Right forelimb (tissue), 1 donor: Measurements from ENCODE around the gene EYA3.
"Not testable (repeated sequence)": the region's sequence is repeated elsewhere in the genome, so short reads cannot be mapped to it uniquely, and the experiment has no call there.

Experiments
- DNase-seq: peaks from one replicate; pipeline ENCODE4 v3.0.0-alpha.2; 2018

EYA3 gene

GRCh38 chr1:28027238-28027637 is 61.2 kb downstream of the EYA3 start:
- no peak for DNase-seq

- DNase-seq = no peak
These were observed 62.1 kb downstream of the EYA3 start for GRCh38 chr1:28026329-28026728.

- no peak for DNase-seq
These were observed 67.3 kb downstream of the EYA3 start for GRCh38 chr1:28021064-28021463.

- no peak for DNase-seq
These were observed 77.4 kb downstream of the EYA3 start for GRCh38 chr1:28010969-28011368.

GRCh38 chr1:28003117-28003516 is 85.3 kb downstream of the EYA3 start:
- DNase-seq = not testable (repeated sequence)

- DNase-seq = no peak
These were observed 85.8 kb downstream of the EYA3 start for GRCh38 chr1:28002600-28002999.

- no peak for DNase-seq
These were observed 89.4 kb downstream of the EYA3 start for GRCh38 chr1:27999055-27999454.

GRCh38 chr1:27994526-27994925 is 93.9 kb downstream of the EYA3 start:
- not testable (repeated sequence) for DNase-seq

GRCh38 chr1:27994060-27994459 is 94.3 kb downstream of the EYA3 start:
- no peak for DNase-seq

- DNase-seq = no peak
These were observed 95.2 kb downstream of the EYA3 start for GRCh38 chr1:27993241-27993640.

- no peak for DNase-seq
These were observed 96.1 kb downstream of the EYA3 start for GRCh38 chr1:27992276-27992675.

- DNase-seq = no peak
These were observed 97.4 kb downstream of the EYA3 start for GRCh38 chr1:27990920-27991537.

GRCh38 chr1:27981145-27981544 is 107.3 kb downstream of the EYA3 start:
- DNase-seq = no peak

- DNase-seq = no peak
These were observed 108.1 kb downstream of the EYA3 start for GRCh38 chr1:27980216-27980845.

GRCh38 chr1:27979859-27980201 is 108.6 kb downstream of the EYA3 start:
- DNase-seq = no peak

- no peak for DNase-seq
These were observed 109.1 kb downstream of the EYA3 start for GRCh38 chr1:27979151-27979858.

GRCh38 chr1:27974417-27974781 is 114.0 kb downstream of the EYA3 start:
- no peak for DNase-seq

- no peak for DNase-seq
These were observed 114.5 kb downstream of the EYA3 start for GRCh38 chr1:27973771-27974416.

GRCh38 chr1:27972141-27972540 is 116.3 kb downstream of the EYA3 start:
- no peak for DNase-seq

GRCh38 chr1:27971674-27972073 is 116.7 kb downstream of the EYA3 start:
- no peak for DNase-seq

GRCh38 chr1:27970401-27970800 is 118.0 kb downstream of the EYA3 start:
- no peak for DNase-seq

- DNase-seq = no peak
These were observed 119.7 kb downstream of the EYA3 start for GRCh38 chr1:27968692-27969091.

GRCh38 chr1:27967884-27968466 is 120.4 kb downstream of the EYA3 start:
- no peak for DNase-seq
